Esophagus muscularis mucosa (tissue), 4 donors: ENCODE measurements around the gene KREMEN2. TPM values are rescaled to one million over a fixed set of nuclear protein-coding genes. Genes with fewer than 3 reads are reported as not detected.

Source experiments
- DNase-seq: peaks from one replicate; pipeline ENCODE4 v3.0.0-alpha.2; 2017; ENCODE audit errors: extremely low spot score
- H3K27ac ChIP-seq, 4 donors: fragments of 200-600 bp; sonication (generic); replicated peaks in 1 of 4; 1 replicate in 3 of 4; 2 replicates in 1 of 4; pipeline ENCODE4 v1.5.1; 2016 to 2019; ENCODE audit warnings: mild to moderate bottlenecking in 1 of 4
- H3K27me3 ChIP-seq, 4 donors: fragments of 200-600 bp; sonication (generic); one replicate each; pipeline versions ENCODE4 v1.5.1 to v1.6.0; 2016 to 2019
- H3K36me3 ChIP-seq, 4 donors: fragments of 200-600 bp; sonication (generic); one replicate each; pipeline ENCODE4 v1.5.1; 2016 to 2019
- H3K4me1 ChIP-seq, 4 donors: fragments of 200-600 bp; sonication (generic); one replicate each; pipeline ENCODE4 v1.5.1; 2016 to 2019
- H3K4me3 ChIP-seq, 4 donors: fragments of 200-600 bp; sonication (generic); 1 replicate in 2 of 4; 2 replicates in 2 of 4; pipeline ENCODE4 v1.5.1; 2016 to 2019; ENCODE audit warnings: mild to moderate bottlenecking in 4 of 4, moderate library complexity in 1 of 4
- H3K9me3 ChIP-seq, 4 donors: fragments of 200-600 bp; sonication (generic); 1 replicate in 3 of 4; 2 replicates in 1 of 4; pipeline ENCODE4 v1.5.1; 2016 to 2019
- EP300 ChIP-seq: sonication (generic); formaldehyde crosslinking; IDR thresholded peaks from one replicate; pipeline ENCODE4 v1.6.1; 2017; ENCODE audit warnings: antibody characterized with exemption
- POLR2A ChIP-seq: fragments of 450-650 bp; IDR thresholded peaks from one replicate; pipeline ENCODE4 v1.6.1; 2017; ENCODE audit warnings: antibody characterized with exemption, moderate library complexity, mild to moderate bottlenecking, low read depth
- POLR2AphosphoS5 ChIP-seq, 2 donors: sonication (generic); formaldehyde crosslinking; IDR thresholded peaks; one replicate each; pipeline ENCODE4 v1.6.1; 2017; ENCODE audit warnings: antibody characterized with exemption in 2 of 2
- WGBS: methylation state at CpG from one replicate; pipeline ENCODE4 v1.1.5; 2018; 5-methylcytosine and 5-hydroxymethylcytosine counted together
- intact Hi-C: fragments of 100-400 bp; cut with DNase I; formaldehyde crosslinking; loops from one replicate; pipeline ENCODE4 v1.15.1; 2023
- total RNA-seq, 4 donors: library from RNA; depleted of rRNA; stranded (reverse); fragments of >200 nt; gene quantifications; one replicate each; pipeline versions ENCODE4 v1.1.0 to v1.2.1, GENCODE V29; 2016
- TF ChIP-seq, protein P1 (sequence below), 3 experiments: fragments of 200-600 bp in 2 of 3; fragments of 450-650 bp in 1 of 3; sonication (generic) in 2 of 3; IDR thresholded peaks; one replicate each; pipeline ENCODE4 v1.5.1; 2017 to 2019; ENCODE audit warnings: antibody characterized with exemption in 3 of 3, mild to moderate bottlenecking in 2 of 3, moderate library complexity in 1 of 3

KREMEN2 gene
- total RNA-seq, 4 donors from 2014 or later: 0.13 TPM; not detected in 3

DNA sequence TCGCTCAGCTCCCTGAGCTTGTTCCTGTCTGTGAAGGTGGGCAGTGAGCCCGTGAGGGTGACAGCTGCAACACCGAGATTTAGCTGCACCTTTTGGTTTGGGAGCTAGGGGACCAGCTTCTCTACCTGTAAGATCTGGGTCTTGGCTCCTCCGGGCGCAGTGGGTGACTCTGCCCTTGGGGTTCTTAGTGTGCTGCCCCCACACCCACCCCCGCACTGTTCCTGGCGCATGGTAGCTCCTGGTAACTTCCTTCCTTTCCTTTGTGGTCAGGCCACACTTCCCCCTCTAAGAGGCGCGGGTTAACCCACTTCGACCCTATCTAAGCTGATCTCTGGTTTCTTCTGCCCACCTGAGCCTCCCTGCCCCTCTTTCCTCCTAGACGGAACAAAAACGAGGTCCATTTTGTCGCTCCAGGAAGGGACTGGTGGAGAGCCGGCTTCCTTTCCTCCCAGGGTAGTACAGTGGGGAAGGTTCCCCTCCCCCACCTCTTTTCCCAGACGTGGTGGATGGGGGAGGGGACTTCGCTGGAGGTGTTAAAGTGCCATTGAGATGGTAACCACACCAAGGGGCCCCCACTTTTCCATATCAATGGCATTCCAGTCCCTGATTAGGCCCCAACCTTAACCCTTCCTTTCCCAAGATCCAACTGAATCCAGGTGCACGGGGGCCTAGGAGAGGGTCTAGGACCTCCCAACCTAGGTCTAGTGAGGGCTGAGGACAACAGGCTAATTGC, 44.0 kb downstream of the KREMEN2 start:
- Histone ChIP-seq H3K4me1 (peaks cover 3 to 18% (median 12%) of the 10 kb centered on the region in 4 donors), H3K27ac (no peak overlapping the region), H3K36me3 (no peaks in the 10 kb centered on the region), H3K9me3 (no peaks in the 10 kb centered on the region), H3K4me3 (peak overlapping the region in 1 of 4 donors; percentile 16), H3K27me3 (peaks cover 0 to 86% (median 23%) of the 10 kb centered on the region in 4 donors)
- TF ChIP-seq POLR2AphosphoS5 (IDR thresholded peaks at IDR 0.05) (no peak), POLR2A (no peak), EP300 (no peak)
- TF ChIP-seq, protein P1, sequence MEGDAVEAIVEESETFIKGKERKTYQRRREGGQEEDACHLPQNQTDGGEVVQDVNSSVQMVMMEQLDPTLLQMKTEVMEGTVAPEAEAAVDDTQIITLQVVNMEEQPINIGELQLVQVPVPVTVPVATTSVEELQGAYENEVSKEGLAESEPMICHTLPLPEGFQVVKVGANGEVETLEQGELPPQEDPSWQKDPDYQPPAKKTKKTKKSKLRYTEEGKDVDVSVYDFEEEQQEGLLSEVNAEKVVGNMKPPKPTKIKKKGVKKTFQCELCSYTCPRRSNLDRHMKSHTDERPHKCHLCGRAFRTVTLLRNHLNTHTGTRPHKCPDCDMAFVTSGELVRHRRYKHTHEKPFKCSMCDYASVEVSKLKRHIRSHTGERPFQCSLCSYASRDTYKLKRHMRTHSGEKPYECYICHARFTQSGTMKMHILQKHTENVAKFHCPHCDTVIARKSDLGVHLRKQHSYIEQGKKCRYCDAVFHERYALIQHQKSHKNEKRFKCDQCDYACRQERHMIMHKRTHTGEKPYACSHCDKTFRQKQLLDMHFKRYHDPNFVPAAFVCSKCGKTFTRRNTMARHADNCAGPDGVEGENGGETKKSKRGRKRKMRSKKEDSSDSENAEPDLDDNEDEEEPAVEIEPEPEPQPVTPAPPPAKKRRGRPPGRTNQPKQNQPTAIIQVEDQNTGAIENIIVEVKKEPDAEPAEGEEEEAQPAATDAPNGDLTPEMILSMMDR (IDR thresholded peaks at IDR 0.05): no peak
- 29% methylated on average over 13 of the region's 17 CpGs for WGBS
- no peak for DNase-seq
- intact Hi-C loops: no loop called here

DNA sequence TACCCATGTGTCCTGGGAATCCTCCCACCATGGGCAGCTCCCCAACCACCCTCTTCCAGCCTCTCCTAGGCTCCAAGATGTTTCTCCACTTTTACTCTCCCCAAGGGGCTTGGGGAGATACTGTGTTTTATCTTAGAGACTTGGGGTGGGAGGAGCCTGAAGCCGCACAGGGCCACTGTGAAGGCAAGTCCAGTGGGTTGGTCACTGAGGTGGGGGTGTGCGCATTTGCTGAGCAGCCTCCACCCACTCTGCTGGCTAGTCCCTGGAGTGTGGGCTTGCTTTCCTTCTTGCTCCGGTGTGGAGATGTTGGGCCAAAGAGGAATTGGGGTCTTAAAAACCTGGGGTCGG, 44.6 kb downstream of the KREMEN2 start:
- Histone ChIP-seq H3K9me3 (no peaks in the 10 kb centered on the region), H3K27me3 (peaks cover 0 to 89% (median 23%) of the 10 kb centered on the region in 4 donors), H3K4me3 (no peak overlapping the region), H3K27ac (no peak overlapping the region), H3K4me1 (peaks cover 3 to 15% (median 9%) of the 10 kb centered on the region in 4 donors), H3K36me3 (no peaks in the 10 kb centered on the region)
- intact Hi-C loops: no loop called here
- no peak for DNase-seq
- 60% methylated on average over 4 of the region's 4 CpGs for WGBS
- no peak for TF ChIP-seq POLR2AphosphoS5 (IDR thresholded peaks at IDR 0.05)
- no peak for TF ChIP-seq EP300
- TF ChIP-seq POLR2A: no peak
- TF ChIP-seq, protein P1 (IDR thresholded peaks at IDR 0.05): no peak

GRCh38 chr16:3009568-3010390, 45.7 kb downstream of the KREMEN2 start:
- no peaks in the 10 kb centered on the region for H3K36me3 ChIP-seq
- H3K4me3 ChIP-seq: no peak overlapping the region
- 56% methylated on average over 21 of the region's 21 CpGs for WGBS
- no peak for DNase-seq
- TF ChIP-seq, protein P1 (IDR thresholded peaks at IDR 0.05): no peak
- TF ChIP-seq POLR2AphosphoS5 (IDR thresholded peaks at IDR 0.05) (no peak), POLR2A (no peak), EP300 (no peak)
- H3K27me3 ChIP-seq: peaks cover 0 to 97% (median 22%) of the 10 kb centered on the region in 4 donors
- no peaks in the 10 kb centered on the region for H3K9me3 ChIP-seq
- no peak overlapping the region for H3K27ac ChIP-seq
- H3K4me1 ChIP-seq: peaks cover 3 to 10% (median 4%) of the 10 kb centered on the region in 4 donors
- intact Hi-C loops: no loop called here

- DNase-seq: no peak
- H3K4me3 ChIP-seq: no peak overlapping the region
- H3K9me3 ChIP-seq: no peaks in the 10 kb centered on the region
- peaks cover 0 to 4% (median 0%) of the 10 kb centered on the region in 4 donors for H3K4me1 ChIP-seq
- H3K27ac ChIP-seq: no peak overlapping the region
- no peaks in the 10 kb centered on the region for H3K36me3 ChIP-seq
- TF ChIP-seq, protein P1 (IDR thresholded peaks at IDR 0.05): no peak
- no peak for TF ChIP-seq POLR2A
- TF ChIP-seq EP300: no peak
- no peak for TF ChIP-seq POLR2AphosphoS5 (IDR thresholded peaks at IDR 0.05)
- peaks cover 0 to 96% (median 21%) of the 10 kb centered on the region in 4 donors for H3K27me3 ChIP-seq
- WGBS: 92% methylated on average over 8 of the region's 8 CpGs
- intact Hi-C loops: no loop called here
Observed at GRCh38 chr16:3010510-3010909, 46.4 kb downstream of the KREMEN2 start.
